ENCODE measurements around the gene HIF1A. TPM values are rescaled to one million over a fixed set of nuclear protein-coding genes. Genes with fewer than 3 reads are reported as not detected.
A peak's percentile ranks its signal among the peaks of the same experiment; 100 is the strongest.

HIF1A gene
- total and polyA plus RNA-seq, 2 of the 8 experiments (the other 6 are each of a cell fraction or from before 2014, with no cell fraction given), result 54.8 to 175 TPM

- Histone ChIP-seq H3K4me2 (ENCODE audit: insufficient read depth in 1 of 2, low read depth in 2 of 2, low read length in 2 of 2) (no peak overlapping the region), H3K9ac (replicated peaks in 1 of 4; ENCODE audit: extremely low read depth in 1 of 4, low read depth in 3 of 4, low read length in 3 of 4) (no peak overlapping the region), H3K14ac (ENCODE audit: insufficient read length) (no peak overlapping the region), H2BK15ac (ENCODE audit: low read length) (no peak overlapping the region), H3K18ac (ENCODE audit: extremely low read depth, low read length) (no peak overlapping the region), H3K36me3 (ENCODE audit: control insufficient read depth in 2 of 4, insufficient read depth in 4 of 4, low read length in 3 of 4) (no peaks in the 10 kb centered on the region), H3K23ac (ENCODE audit: insufficient read length) (no peak overlapping the region), H3K56ac (replicated peaks; ENCODE audit: insufficient read length, low read depth, low read length) (no peak overlapping the region), H3K9me3 (ENCODE audit: insufficient read depth in 2 of 2, low read depth in 1 of 2, low read length in 1 of 2) (no peaks in the 10 kb centered on the region), H4K5ac (ENCODE audit: insufficient read length, low read depth, low read length) (no peak overlapping the region), H2AFZ (ENCODE audit: low read length) (no peak overlapping the region), H2BK5ac (ENCODE audit: low read depth, low read length) (no peak overlapping the region), H4K20me1 (replicated peaks in 1 of 2; ENCODE audit: control insufficient read depth in 1 of 2, insufficient read depth in 2 of 2, low read length in 2 of 2) (peaks cover 14 to 21% of the 10 kb centered on the region in 2 experiments), H3K4me3 (ENCODE audit: extremely low read depth in 1 of 4, insufficient read depth in 2 of 4, low read depth in 3 of 4, low read length in 4 of 4) (no peak overlapping the region), H3K79me2 (ENCODE audit: control insufficient read depth in 1 of 2, insufficient read depth in 2 of 2, low read length in 2 of 2) (peaks cover 58 to 94% of the 10 kb centered on the region in 2 experiments), H3K27me3 (replicated peaks in 1 of 4; ENCODE audit: control insufficient read depth in 3 of 4, extremely low read depth in 1 of 4, insufficient read depth in 3 of 4, low read length in 3 of 4) (no peaks in the 10 kb centered on the region), H3K4ac (replicated peaks; ENCODE audit: insufficient read length, low read depth, low read length) (no peak overlapping the region), H3K4me1 (replicated peaks in 1 of 4; ENCODE audit: control insufficient read depth in 3 of 4, insufficient read depth in 4 of 4, low read length in 3 of 4) (peaks cover 0 to 5% (median 2%) of the 10 kb centered on the region in 4 experiments; a peak in 5 of 7 replicates), H2BK20ac (ENCODE audit: low read length) (no peak overlapping the region), H4K8ac (ENCODE audit: extremely low read depth, insufficient read depth, low read length) (no peak overlapping the region), H4K91ac (replicated peaks; ENCODE audit: insufficient read length, low read length) (no peak overlapping the region), H3K79me1 (ENCODE audit: low read depth, low read length) (no peaks in the 10 kb centered on the region), H3K23me2 (ENCODE audit: low read depth, low read length) (no peaks in the 10 kb centered on the region), H2AK5ac (ENCODE audit: low read depth, low read length) (no peak overlapping the region), H2BK120ac (replicated peaks; ENCODE audit: low read depth, low read length) (no peak overlapping the region), H3K27ac (ENCODE audit: low read depth, low read length) (no peak overlapping the region), H2BK12ac (ENCODE audit: low read depth, low read length) (no peak overlapping the region)
- CTCF ChIA-PET (ENCODE audit: partially characterized antibody), result interaction anchor here (0.8 to 1.7 kb wide), 4 partner anchors 24 to 245 kb away, joined by 3 to 6 read pairs (median 4); no protein-coding TSS in a partner anchor
- FAIRE-seq (no peak), DNase-seq (ENCODE audit: low read depth in 1 of 2, low spot score in 2 of 2) (no peak)
- POLR2A ChIA-PET (ENCODE audit: partially characterized antibody), result interaction anchor here (0.6 to 3.5 kb wide), 6 partner anchors 9 to 120 kb away, joined by 3 to 25 read pairs (median 4); partner anchors contain the start of gene HIF1A
- WGBS, 2 experiments (ENCODE audit: extremely low coverage in 1 of 2, insufficient coverage in 1 of 2, insufficient read length in 1 of 2, insufficient replicate concordance in 2 of 2, low coverage in 1 of 2, low lambda C conversion rate in 2 of 2, missing lambda C conversion rate in 1 of 2), result 82% methylated on average over 3 of the region's 3 CpGs; no CpG with 5 or more reads in 1 of the 2 experiments
- TF ChIP-seq, protein P1, sequence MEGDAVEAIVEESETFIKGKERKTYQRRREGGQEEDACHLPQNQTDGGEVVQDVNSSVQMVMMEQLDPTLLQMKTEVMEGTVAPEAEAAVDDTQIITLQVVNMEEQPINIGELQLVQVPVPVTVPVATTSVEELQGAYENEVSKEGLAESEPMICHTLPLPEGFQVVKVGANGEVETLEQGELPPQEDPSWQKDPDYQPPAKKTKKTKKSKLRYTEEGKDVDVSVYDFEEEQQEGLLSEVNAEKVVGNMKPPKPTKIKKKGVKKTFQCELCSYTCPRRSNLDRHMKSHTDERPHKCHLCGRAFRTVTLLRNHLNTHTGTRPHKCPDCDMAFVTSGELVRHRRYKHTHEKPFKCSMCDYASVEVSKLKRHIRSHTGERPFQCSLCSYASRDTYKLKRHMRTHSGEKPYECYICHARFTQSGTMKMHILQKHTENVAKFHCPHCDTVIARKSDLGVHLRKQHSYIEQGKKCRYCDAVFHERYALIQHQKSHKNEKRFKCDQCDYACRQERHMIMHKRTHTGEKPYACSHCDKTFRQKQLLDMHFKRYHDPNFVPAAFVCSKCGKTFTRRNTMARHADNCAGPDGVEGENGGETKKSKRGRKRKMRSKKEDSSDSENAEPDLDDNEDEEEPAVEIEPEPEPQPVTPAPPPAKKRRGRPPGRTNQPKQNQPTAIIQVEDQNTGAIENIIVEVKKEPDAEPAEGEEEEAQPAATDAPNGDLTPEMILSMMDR (IDR thresholded peaks at IDR 0.05; ENCODE audit: control extremely low read depth in 1 of 3, insufficient read depth in 1 of 3, low read depth in 1 of 3, low read length in 3 of 3), result no peak
- TF ChIP-seq POLR2A (IDR thresholded peaks at IDR 0.05; ENCODE audit: control extremely low read depth in 1 of 2, low read depth in 2 of 2, low read length in 2 of 2) (peak in 1 of 2 experiments; percentile 33; a peak in 1 of 3 replicates), EZH2 (IDR thresholded peaks at IDR 0.05; ENCODE audit: low read depth, low read length, severe bottlenecking) (no peak), BACH1 (IDR thresholded peaks at IDR 0.05; ENCODE audit: low read length) (no peak), NANOG (IDR thresholded peaks at IDR 0.05; ENCODE audit: insufficient read depth, low read depth, low read length, poor library complexity, severe bottlenecking) (no peak), ASH2L (IDR thresholded peaks at IDR 0.05; ENCODE audit: low read length) (no peak), RNF2 (IDR thresholded peaks at IDR 0.05; ENCODE audit: borderline replicate concordance, low read depth, low read length, missing control alignments, poor library complexity, severe bottlenecking) (no peak)
Observed at GRCh38 chr14:61706096-61706690, 10.9 kb downstream of the HIF1A start.
